ENCODE data around the gene TRAF4. TPM values are rescaled to one million over a fixed set of nuclear protein-coding genes. Genes with fewer than 3 reads are reported as not detected.
A peak's percentile ranks its signal among the peaks of the same experiment; 100 is the strongest.

Gene TRAF4
- total RNA-seq, 1 experiment from 2014 or later, result 104 TPM

DNA sequence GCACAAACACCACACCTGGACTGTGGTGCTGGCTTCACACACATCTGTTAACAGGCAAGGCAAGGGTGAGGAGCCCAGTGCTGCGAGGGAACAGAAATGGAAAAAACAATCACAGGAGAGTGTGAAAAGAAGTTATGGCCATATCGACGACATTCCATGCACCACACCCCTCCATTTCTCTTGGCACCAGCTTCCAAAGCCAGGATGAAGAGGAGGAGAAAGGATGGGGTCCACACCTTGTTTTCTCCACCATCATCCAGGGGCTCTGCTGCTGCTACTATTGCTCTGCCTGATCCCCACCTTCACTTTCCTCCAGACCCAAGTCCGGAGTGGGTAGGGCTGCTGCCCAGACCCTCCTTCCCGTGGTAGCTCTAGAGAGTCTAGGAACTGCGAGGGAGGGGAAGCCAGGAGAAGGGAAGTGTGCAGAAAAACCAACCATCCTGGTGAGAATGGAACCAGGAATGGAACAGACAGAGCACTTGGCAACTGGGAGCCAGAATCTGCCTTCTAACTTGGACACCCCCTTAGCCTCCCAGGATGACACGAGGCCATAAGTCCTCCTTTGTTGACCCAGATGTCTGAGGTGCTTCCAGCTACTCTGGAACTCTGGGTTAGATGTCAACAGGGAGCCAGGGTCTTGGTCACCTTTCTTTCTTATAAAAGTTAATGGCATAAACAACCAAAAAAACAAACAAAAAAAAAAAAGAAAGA is 31.0 kb upstream of the TRAF4 start:
- Histone ChIP-seq H3K36me3 (ENCODE audit: low read depth, low read length) (peaks cover 10% of the 10 kb centered on the region; the same call in 1 of the 2 replicates), H3K9ac (ENCODE audit: low read length) (no peak overlapping the region), H3F3A (ENCODE audit: low read length, unreplicated experiment) (no peaks in the 10 kb centered on the region), H3K27ac (ENCODE audit: low read length) (no peak overlapping the region), H3K4me3 (ENCODE audit: low read length) (no peak overlapping the region), H3K4me2 (ENCODE audit: low read length) (no peak overlapping the region), H3K79me2 (ENCODE audit: low read length) (peaks cover 24% of the 10 kb centered on the region), H3K9me2 (replicated peaks; ENCODE audit: low read length) (no peaks in the 10 kb centered on the region), H3K27me3 (ENCODE audit: low read length) (no peaks in the 10 kb centered on the region), H2AFZ (ENCODE audit: low read length) (no peak overlapping the region), H4K20me1 (ENCODE audit: low read length) (no peaks in the 10 kb centered on the region; the same call in 1 of the 2 replicates), H3K4me1 (ENCODE audit: insufficient read depth, low read length) (peaks cover 10% of the 10 kb centered on the region), H3K9me3 (ENCODE audit: low read length) (no peaks in the 10 kb centered on the region)
- no peak for TF ChIP-seq EZH2 (IDR thresholded peaks at IDR 0.05; ENCODE audit: low read length, unreplicated experiment)
- ATAC-seq, result no peak
- BruUV-seq (replicated peaks), result no TSS peak
- CTCF ChIA-PET, result no interaction called here
- POLR2A ChIA-PET (ENCODE audit: unreplicated experiment), result no interaction called here
- DNase-seq, result no peak
- intact Hi-C loops (cut with micrococcal nuclease), result loop anchor here (10.0 kb wide), 1 partner anchor 68 kb away; the partner anchor contains the start of gene BLTP2

DNA sequence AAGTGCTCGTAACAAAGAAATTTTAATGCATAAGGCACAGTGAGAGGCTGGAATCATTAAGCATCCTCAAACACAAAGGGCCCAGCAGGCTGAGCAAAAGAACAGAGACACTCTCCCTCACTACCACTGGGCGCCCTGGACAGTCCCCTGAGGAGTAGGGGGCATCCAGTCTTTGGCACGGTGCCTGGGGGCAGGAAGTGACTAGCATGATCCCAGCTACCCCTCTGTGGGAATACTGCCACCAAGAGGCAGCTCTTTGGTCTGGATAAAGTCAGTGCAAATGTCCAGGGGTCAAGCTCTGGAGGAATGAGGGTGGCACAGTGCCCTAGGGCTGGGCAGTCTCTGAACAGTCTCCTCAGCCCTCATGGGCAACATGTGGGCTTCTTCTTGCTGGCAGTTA is 29.5 kb upstream of the TRAF4 start:
- no TSS peak for BruUV-seq (replicated peaks)
- no peaks in the 10 kb centered on the region for H3F3A ChIP-seq (ENCODE audit: low read length, unreplicated experiment)
- ChIA-PET CTCF (no interaction called here), POLR2A (ENCODE audit: unreplicated experiment) (no interaction called here)
- H3K9me2 ChIP-seq (replicated peaks; ENCODE audit: low read length), result no peaks in the 10 kb centered on the region
- no peak for ATAC-seq
- H2AFZ ChIP-seq (ENCODE audit: low read length), result no peak overlapping the region
- peaks cover 24% of the 10 kb centered on the region for H3K79me2 ChIP-seq (ENCODE audit: low read length)
- H3K36me3 ChIP-seq (ENCODE audit: low read depth, low read length), result peaks cover 10% of the 10 kb centered on the region; the same call in 1 of the 2 replicates
- H3K4me1 ChIP-seq (ENCODE audit: insufficient read depth, low read length), result peaks cover 20% of the 10 kb centered on the region
- no peaks in the 10 kb centered on the region for H3K27me3 ChIP-seq (ENCODE audit: low read length)
- no peaks in the 10 kb centered on the region for H3K9me3 ChIP-seq (ENCODE audit: low read length)
- no peaks in the 10 kb centered on the region; the same call in 1 of the 2 replicates for H4K20me1 ChIP-seq (ENCODE audit: low read length)
- H3K4me2 ChIP-seq (ENCODE audit: low read length), result no peak overlapping the region
- no peak for TF ChIP-seq EZH2phosphoT487 (IDR thresholded peaks at IDR 0.05; ENCODE audit: borderline replicate concordance, low read length)
- no peak for TF ChIP-seq EZH2 (IDR thresholded peaks at IDR 0.05; ENCODE audit: low read length, unreplicated experiment)
- 0 out of 2 replicates have a peak, but pooled peaks have one; percentile 15 for TF ChIP-seq CTCF (conservative IDR thresholded peaks at IDR 0.05; ENCODE audit: low read depth, low read length)
- no peak for DNase-seq
- H3K9ac ChIP-seq (ENCODE audit: low read length), result no peak overlapping the region
- intact Hi-C loops (cut with micrococcal nuclease), result loop anchor here (10.0 kb wide), 1 partner anchor 69 kb away; the partner anchor contains the start of gene BLTP2
- H3K27ac ChIP-seq (ENCODE audit: low read length), result no peak overlapping the region
- no peak overlapping the region for H3K4me3 ChIP-seq (ENCODE audit: low read length)

DNA sequence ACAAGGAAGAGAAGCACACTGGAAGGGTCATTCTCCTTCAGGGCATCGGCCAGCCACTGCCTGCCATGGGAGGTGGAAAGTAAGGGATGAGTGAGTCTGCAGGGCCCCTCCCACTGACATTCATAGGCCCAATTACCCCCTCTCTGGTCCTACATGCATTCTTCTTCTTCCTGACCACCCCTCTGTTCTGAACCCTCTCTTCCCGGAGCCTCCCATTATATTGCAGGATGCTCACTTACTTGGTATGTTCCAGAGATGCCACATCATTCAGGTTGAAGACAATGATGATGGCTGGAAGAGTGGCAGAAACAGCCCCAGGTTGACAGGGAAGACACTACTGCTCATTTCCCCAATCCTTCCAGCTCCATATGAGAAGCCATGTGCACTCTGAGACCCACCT is 28.6 kb upstream of the TRAF4 start:
- H3K36me3 ChIP-seq (ENCODE audit: low read depth, low read length), result peaks cover 10% of the 10 kb centered on the region; the same call in 1 of the 2 replicates
- no peaks in the 10 kb centered on the region for H3K9me2 ChIP-seq (replicated peaks; ENCODE audit: low read length)
- peaks cover 20% of the 10 kb centered on the region for H3K4me1 ChIP-seq (ENCODE audit: insufficient read depth, low read length)
- no peaks in the 10 kb centered on the region for H3K27me3 ChIP-seq (ENCODE audit: low read length)
- no TSS peak for BruUV-seq (replicated peaks)
- H3F3A ChIP-seq (ENCODE audit: low read length, unreplicated experiment), result no peaks in the 10 kb centered on the region
- no peaks in the 10 kb centered on the region; the same call in 1 of the 2 replicates for H4K20me1 ChIP-seq (ENCODE audit: low read length)
- DNase-seq (no peak), ATAC-seq (no peak)
- H3K79me2 ChIP-seq (ENCODE audit: low read length), result peaks cover 29% of the 10 kb centered on the region
- intact Hi-C loops (cut with micrococcal nuclease), result loop anchor here (10.0 kb wide), 1 partner anchor 70 kb away; the partner anchor contains the start of gene BLTP2
- POLR2A ChIA-PET (ENCODE audit: unreplicated experiment), result no interaction called here
- no peaks in the 10 kb centered on the region for H3K9me3 ChIP-seq (ENCODE audit: low read length)
- TF ChIP-seq EZH2 (IDR thresholded peaks at IDR 0.05; ENCODE audit: low read length, unreplicated experiment), result no peak
- no peak for TF ChIP-seq EZH2phosphoT487 (IDR thresholded peaks at IDR 0.05; ENCODE audit: borderline replicate concordance, low read length)
- no peak for TF ChIP-seq CTCF (conservative IDR thresholded peaks at IDR 0.05; ENCODE audit: low read depth, low read length)
- no peak overlapping the region for H3K9ac ChIP-seq (ENCODE audit: low read length)
- H2AFZ ChIP-seq (ENCODE audit: low read length), result no peak overlapping the region
- CTCF ChIA-PET, result no interaction called here
- no peak overlapping the region for H3K27ac ChIP-seq (ENCODE audit: low read length)
- H3K4me3 ChIP-seq (ENCODE audit: low read length), result no peak overlapping the region
- H3K4me2 ChIP-seq (ENCODE audit: low read length), result peak overlapping the region; percentile 96; the same call in 1 of the 2 replicates

Data from PC-3 (cell line).